Left ventricle myocardium inferior (tissue), 1 donor: ENCODE measurements around the gene ITGAV. TPM values are rescaled to one million over a fixed set of nuclear protein-coding genes. Genes with fewer than 3 reads are reported as not detected.

Experiments
- DNase-seq: peaks from one replicate; pipeline ENCODE4 v3.0.0-alpha.2; 2020
- H3K27ac ChIP-seq: fragments of 200-600 bp; replicated peaks from 2 replicates; pipeline ENCODE4 v1.8.0; 2021
- H3K27me3 ChIP-seq: fragments of 200-600 bp; 2 replicates; pipeline ENCODE4 v1.8.0; 2021; ENCODE audit warnings: low read depth
- H3K36me3 ChIP-seq: fragments of 200-600 bp; 2 replicates; pipeline ENCODE4 v1.8.0; 2021
- H3K4me1 ChIP-seq: fragments of 200-600 bp; 2 replicates; pipeline ENCODE4 v1.8.0; 2021
- H3K4me3 ChIP-seq: fragments of 200-600 bp; 2 replicates; pipeline ENCODE4 v1.8.0; 2021; ENCODE audit warnings: mild to moderate bottlenecking, moderate library complexity
- H3K9me3 ChIP-seq: fragments of 200-600 bp; replicated peaks from 2 replicates; pipeline ENCODE4 v1.8.0; 2021
- CTCF ChIP-seq: fragments of 200-600 bp; IDR thresholded peaks from 2 replicates; pipeline ENCODE4 v1.8.0; 2021; ENCODE audit warnings: antibody characterized with exemption, mild to moderate bottlenecking, borderline replicate concordance
- intact Hi-C: fragments of 100-400 bp; cut with micrococcal nuclease; formaldehyde crosslinking; loops from one replicate; pipeline ENCODE4 v1.11.0; 2022
- total RNA-seq: library from RNA; stranded (reverse); fragmentation: NEBNext Ultra II Directional; extraction: Animal tissue kit (Norgen Biotek cat#: 25700); gene quantifications from one replicate; pipeline ENCODE4 v1.2.1, GENCODE V29; 2021
- donor health status: DM: no; HTN: yes; CAD: no; lungs with severe emphysema.

Gene ITGAV
- total RNA-seq, 1 donor from 2014 or later: 178 TPM

- intact Hi-C loops: loop anchor here (2.0 kb wide), 1 partner anchor 137 kb away; no protein-coding TSS in a partner anchor
These were observed 50.1 kb downstream of the ITGAV start for GRCh38 chr2:186639939-186640338.

GRCh38 chr2:186641132-186641806, 51.4 kb downstream of the ITGAV start:
- DNase-seq: no peak
- TF ChIP-seq CTCF: no peak
- H3K9me3 ChIP-seq: no peaks in the 10 kb centered on the region
- peak overlapping the region; percentile 10 for H3K27ac ChIP-seq
- no peak overlapping the region for H3K4me3 ChIP-seq
- intact Hi-C loops: loop anchor here (2.0 kb wide), 1 partner anchor 138 kb away; no protein-coding TSS in a partner anchor
- no peaks in the 10 kb centered on the region for H3K27me3 ChIP-seq
- H3K4me1 ChIP-seq: no peaks in the 10 kb centered on the region
- H3K36me3 ChIP-seq: peaks cover 89% of the 10 kb centered on the region

More at GRCh38 chr2:186639939-186640338, 50.1 kb downstream of the ITGAV start:
- no peak overlapping the region for H3K4me3 ChIP-seq
- H3K27me3 ChIP-seq: no peaks in the 10 kb centered on the region
- no peak overlapping the region for H3K27ac ChIP-seq
- no peaks in the 10 kb centered on the region for H3K9me3 ChIP-seq
- DNase-seq: no peak
- H3K4me1 ChIP-seq: no peaks in the 10 kb centered on the region
- peaks cover 91% of the 10 kb centered on the region for H3K36me3 ChIP-seq
- no peak for TF ChIP-seq CTCF

GRCh38 chr2:186641807-186642321, 52.0 kb downstream of the ITGAV start:
- Histone ChIP-seq H3K9me3 (no peaks in the 10 kb centered on the region), H3K27ac (peak overlapping the region; percentile 10), H3K27me3 (no peaks in the 10 kb centered on the region), H3K4me1 (no peaks in the 10 kb centered on the region), H3K4me3 (no peak overlapping the region), H3K36me3 (peaks cover 89% of the 10 kb centered on the region)
- intact Hi-C loops: loop anchor here (2.0 kb wide), 1 partner anchor 139 kb away; no protein-coding TSS in a partner anchor
- no peak for DNase-seq
- peak; percentile 83 for TF ChIP-seq CTCF

GRCh38 chr2:186644791-186645190, 54.9 kb downstream of the ITGAV start:
- H3K27me3 ChIP-seq: no peaks in the 10 kb centered on the region
- DNase-seq: no peak
- peaks cover 86% of the 10 kb centered on the region for H3K36me3 ChIP-seq
- H3K4me1 ChIP-seq: no peaks in the 10 kb centered on the region
- H3K27ac ChIP-seq: no peak overlapping the region
- intact Hi-C loops: no loop called here
- H3K4me3 ChIP-seq: no peak overlapping the region
- H3K9me3 ChIP-seq: no peaks in the 10 kb centered on the region
- no peak for TF ChIP-seq CTCF

- H3K27ac ChIP-seq: no peak overlapping the region
- H3K27me3 ChIP-seq: no peaks in the 10 kb centered on the region
- peaks cover 83% of the 10 kb centered on the region for H3K36me3 ChIP-seq
- no peak for DNase-seq
- intact Hi-C loops: no loop called here
- H3K9me3 ChIP-seq: no peaks in the 10 kb centered on the region
- no peak for TF ChIP-seq CTCF
- no peaks in the 10 kb centered on the region for H3K4me1 ChIP-seq
- no peak overlapping the region for H3K4me3 ChIP-seq
These were observed 56.1 kb downstream of the ITGAV start for GRCh38 chr2:186645999-186646398.
